ENCODE measurements around the gene PMEL. TPM values are rescaled to one million over a fixed set of nuclear protein-coding genes. Genes with fewer than 3 reads are reported as not detected.

PMEL gene
- total RNA-seq, 1 experiment from 2014 or later: not detected

GRCh38 chr12:55915482-55915859 is 50.4 kb downstream of the PMEL start:
- CTCF ChIA-PET: interaction anchor here (0.6 to 3.5 kb wide), 3 partner anchors 11 to 178 kb away, joined by 3 to 24 read pairs (median 5); no protein-coding TSS in a partner anchor
- H3K9me3 Mint-ChIP-seq (ENCODE audit: unreplicated experiment): no peaks in the 10 kb centered on the region
- POLR2A ChIA-PET: interaction anchor here (0.6 to 7.1 kb wide), 5 partner anchors 12 to 86 kb away, joined by 3 to 35 read pairs (median 6); partner anchors contain the start of genes DGKA, DNAJC14 and PYM1
- H3K36me3 Mint-ChIP-seq (ENCODE audit: insufficient read depth, unreplicated experiment): peaks cover 57% of the 10 kb centered on the region
- TF ChIP-seq CTCF (IDR thresholded peaks at IDR 0.05; ENCODE audit: unreplicated experiment): no peak
- H3K4me1 Mint-ChIP-seq (ENCODE audit: insufficient read depth, unreplicated experiment): peaks cover 21% of the 10 kb centered on the region
- DNase-seq (ENCODE audit: unreplicated experiment): no peak
- peak overlapping the region; percentile 72 for H3K27ac Mint-ChIP-seq (ENCODE audit: low read depth, unreplicated experiment)
- no peaks in the 10 kb centered on the region for H3K27me3 Mint-ChIP-seq (ENCODE audit: insufficient read depth, unreplicated experiment)
- BruUV-seq (replicated peaks): no TSS peak
- H3K4me3 Mint-ChIP-seq (ENCODE audit: unreplicated experiment): no peak overlapping the region
- intact Hi-C loops (cut with micrococcal nuclease): no loop called here

GRCh38 chr12:55912908-55913307 is 52.9 kb downstream of the PMEL start:
- no peak for TF ChIP-seq CTCF (IDR thresholded peaks at IDR 0.05; ENCODE audit: unreplicated experiment)
- POLR2A ChIA-PET: interaction anchor here (0.6 to 7.1 kb wide), 6 partner anchors 9 to 191 kb away, joined by 3 to 35 read pairs (median 3); partner anchors contain the start of genes ORMDL2, PYM1 and SARNP
- H3K9me3 Mint-ChIP-seq (ENCODE audit: unreplicated experiment): no peaks in the 10 kb centered on the region
- no peak overlapping the region for H3K27ac Mint-ChIP-seq (ENCODE audit: low read depth, unreplicated experiment)
- H3K27me3 Mint-ChIP-seq (ENCODE audit: insufficient read depth, unreplicated experiment): no peaks in the 10 kb centered on the region
- peaks cover 33% of the 10 kb centered on the region for H3K4me1 Mint-ChIP-seq (ENCODE audit: insufficient read depth, unreplicated experiment)
- no peak for DNase-seq (ENCODE audit: unreplicated experiment)
- CTCF ChIA-PET: interaction anchor here (0.6 to 0.9 kb wide), 3 partner anchors 13 to 32 kb away, joined by 3 read pairs; no protein-coding TSS in a partner anchor
- peaks cover 61% of the 10 kb centered on the region for H3K36me3 Mint-ChIP-seq (ENCODE audit: insufficient read depth, unreplicated experiment)
- H3K4me3 Mint-ChIP-seq (ENCODE audit: unreplicated experiment): no peak overlapping the region
- intact Hi-C loops (cut with micrococcal nuclease): no loop called here
- no TSS peak for BruUV-seq (replicated peaks)

- H3K27me3 Mint-ChIP-seq (ENCODE audit: insufficient read depth, unreplicated experiment): no peaks in the 10 kb centered on the region
- H3K27ac Mint-ChIP-seq (ENCODE audit: low read depth, unreplicated experiment): peak overlapping the region; percentile 59
- peaks cover 19% of the 10 kb centered on the region for H3K4me1 Mint-ChIP-seq (ENCODE audit: insufficient read depth, unreplicated experiment)
- BruUV-seq (replicated peaks): no TSS peak
- no peak for TF ChIP-seq CTCF (IDR thresholded peaks at IDR 0.05; ENCODE audit: unreplicated experiment)
- H3K36me3 Mint-ChIP-seq (ENCODE audit: insufficient read depth, unreplicated experiment): peaks cover 41% of the 10 kb centered on the region
- no peaks in the 10 kb centered on the region for H3K9me3 Mint-ChIP-seq (ENCODE audit: unreplicated experiment)
- CTCF ChIA-PET: no interaction called here
- DNase-seq (ENCODE audit: unreplicated experiment): no peak
- POLR2A ChIA-PET: no interaction called here
- no peak overlapping the region for H3K4me3 Mint-ChIP-seq (ENCODE audit: unreplicated experiment)
- intact Hi-C loops (cut with micrococcal nuclease): no loop called here
Measured at GRCh38 chr12:55909513-55909884, 56.3 kb downstream of the PMEL start.

GRCh38 chr12:55908726-55909512 is 56.9 kb downstream of the PMEL start:
- intact Hi-C loops (cut with micrococcal nuclease): no loop called here
- no peak for DNase-seq (ENCODE audit: unreplicated experiment)
- TF ChIP-seq CTCF (IDR thresholded peaks at IDR 0.05; ENCODE audit: unreplicated experiment): no peak
- Mint-ChIP-seq H3K27ac (ENCODE audit: low read depth, unreplicated experiment) (peak overlapping the region; percentile 59), H3K9me3 (ENCODE audit: unreplicated experiment) (no peaks in the 10 kb centered on the region), H3K4me3 (ENCODE audit: unreplicated experiment) (no peak overlapping the region), H3K27me3 (ENCODE audit: insufficient read depth, unreplicated experiment) (no peaks in the 10 kb centered on the region), H3K4me1 (ENCODE audit: insufficient read depth, unreplicated experiment) (peaks cover 13% of the 10 kb centered on the region), H3K36me3 (ENCODE audit: insufficient read depth, unreplicated experiment) (peaks cover 46% of the 10 kb centered on the region)
- POLR2A ChIA-PET: no interaction called here
- CTCF ChIA-PET: no interaction called here
- no TSS peak for BruUV-seq (replicated peaks)

Data from MCF 10A (cell line).